HG03159 (cell line): ENCODE results near the gene MATN1.
"Not testable (repeated sequence)": the region's sequence is repeated elsewhere in the genome, so short reads cannot be mapped to it uniquely, and the experiment has no call there.

ENCODE experiments used
- ATAC-seq: cut with Tn5 transposase; IDR thresholded peaks from one replicate; pipeline ENCODE4 v1.9.1; 2021; ENCODE audit warnings: mild to moderate bottlenecking, moderate library complexity; ENCODE audit not compliant: unreplicated experiment

Gene MATN1

GRCh38 chr1:30723331-30723755 is at the start of gene MATN1:
Gene MATN1 (minus strand): TSS chr1:30723585. CDS start chr1:30723551, 34 bp downstream.
- no peak for ATAC-seq

GRCh38 chr1:30771005-30771404 is 47.6 kb upstream of the MATN1 start:
- no peak for ATAC-seq

- no peak for ATAC-seq
Observed at GRCh38 chr1:30770150-30770549, 46.8 kb upstream of the MATN1 start.

GRCh38 chr1:30768830-30769718 is 45.7 kb upstream of the MATN1 start:
- no peak for ATAC-seq

- ATAC-seq: no peak
Observed at GRCh38 chr1:30768159-30768829, 44.9 kb upstream of the MATN1 start.

- ATAC-seq: not testable (repeated sequence)
Observed at GRCh38 chr1:30766948-30767347, 43.6 kb upstream of the MATN1 start.

- no peak for ATAC-seq
Observed at GRCh38 chr1:30765556-30766434, 42.4 kb upstream of the MATN1 start.

GRCh38 chr1:30764939-30765555 is 41.7 kb upstream of the MATN1 start:
- ATAC-seq: no peak

- ATAC-seq: no peak
Observed at GRCh38 chr1:30764396-30764795, 41.0 kb upstream of the MATN1 start.

- no peak for ATAC-seq
Observed at GRCh38 chr1:30763651-30764248, 40.4 kb upstream of the MATN1 start.

GRCh38 chr1:30762930-30763650 is 39.7 kb upstream of the MATN1 start:
- no peak for ATAC-seq

GRCh38 chr1:30762152-30762929 is 39.0 kb upstream of the MATN1 start:
- ATAC-seq: no peak

GRCh38 chr1:30761381-30762151 is 38.2 kb upstream of the MATN1 start:
- ATAC-seq: no peak

GRCh38 chr1:30760596-30761324 is 37.4 kb upstream of the MATN1 start:
- no peak for ATAC-seq

GRCh38 chr1:30759718-30760281 is 36.4 kb upstream of the MATN1 start:
- no peak for ATAC-seq

- no peak for ATAC-seq
Observed at GRCh38 chr1:30758785-30759380, 35.5 kb upstream of the MATN1 start.
